ENCODE data around the gene PUS7.

PUS7 gene

DNA sequence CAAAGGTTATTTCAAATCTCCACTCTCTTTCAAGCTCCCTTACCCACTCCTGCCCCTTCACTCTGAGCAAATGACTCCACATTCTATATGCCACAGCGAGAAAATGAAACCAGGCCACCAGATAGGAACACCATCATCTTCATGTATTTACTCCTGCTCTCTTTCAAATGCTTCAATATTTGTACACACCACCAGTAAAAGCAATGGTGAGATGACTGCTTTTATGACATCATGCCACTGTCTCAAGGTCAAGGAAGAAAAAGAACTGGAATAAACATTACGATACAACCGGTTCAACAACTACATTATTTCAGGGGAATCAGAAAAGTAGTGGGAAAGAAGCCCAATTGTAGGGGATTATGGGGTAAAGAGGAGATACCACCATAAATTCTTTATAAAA, 32.7 kb downstream of the PUS7 start:
- no peak for DNase-seq (ENCODE audit: low read depth)

DNA sequence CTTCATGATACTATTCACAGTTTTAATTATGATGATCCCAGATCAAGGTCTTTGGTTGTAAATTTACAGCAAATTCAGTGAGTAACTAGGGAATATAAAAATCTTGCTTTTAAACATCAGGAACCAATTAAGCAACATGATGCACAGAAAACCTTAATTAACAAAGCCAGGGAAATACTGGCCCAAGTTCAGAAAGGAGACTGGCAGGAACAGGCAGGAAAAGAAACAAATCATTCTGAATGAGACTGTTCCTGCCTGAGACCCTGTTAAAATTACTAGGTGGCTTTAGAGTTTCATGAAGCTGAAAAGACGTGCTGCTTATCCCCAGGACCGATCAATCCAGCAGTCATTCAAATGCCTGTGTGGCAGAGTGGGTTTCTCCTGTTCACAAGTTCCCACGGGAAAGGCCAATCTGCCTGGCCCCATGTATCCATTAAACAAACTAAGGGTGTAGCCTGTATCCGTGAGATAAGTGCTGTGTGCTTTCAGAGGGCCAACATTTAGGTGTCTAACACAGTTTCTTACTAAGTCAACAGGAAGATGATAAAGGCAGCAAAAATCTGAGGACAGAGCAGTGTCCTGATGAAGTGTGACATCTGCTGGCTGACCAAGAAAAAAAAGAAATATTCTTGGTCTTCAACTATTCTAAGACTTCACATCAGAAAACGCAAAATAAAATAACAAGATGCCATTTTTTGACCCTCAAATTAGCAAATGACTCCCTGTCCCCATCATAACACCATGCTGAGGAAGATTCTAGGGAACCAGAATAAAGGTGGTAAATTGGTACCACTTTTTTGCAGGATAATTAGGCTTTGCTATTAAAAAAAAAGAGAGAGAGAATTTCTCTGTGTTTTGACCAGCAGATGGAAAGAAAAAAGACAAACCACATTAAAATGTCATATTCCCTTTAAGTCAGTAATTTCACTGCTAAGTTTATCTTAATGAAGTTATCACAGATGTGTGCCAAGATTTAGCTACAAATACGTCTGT, 34.2 kb downstream of the PUS7 start:
- TF ChIP-seq, protein P1, sequence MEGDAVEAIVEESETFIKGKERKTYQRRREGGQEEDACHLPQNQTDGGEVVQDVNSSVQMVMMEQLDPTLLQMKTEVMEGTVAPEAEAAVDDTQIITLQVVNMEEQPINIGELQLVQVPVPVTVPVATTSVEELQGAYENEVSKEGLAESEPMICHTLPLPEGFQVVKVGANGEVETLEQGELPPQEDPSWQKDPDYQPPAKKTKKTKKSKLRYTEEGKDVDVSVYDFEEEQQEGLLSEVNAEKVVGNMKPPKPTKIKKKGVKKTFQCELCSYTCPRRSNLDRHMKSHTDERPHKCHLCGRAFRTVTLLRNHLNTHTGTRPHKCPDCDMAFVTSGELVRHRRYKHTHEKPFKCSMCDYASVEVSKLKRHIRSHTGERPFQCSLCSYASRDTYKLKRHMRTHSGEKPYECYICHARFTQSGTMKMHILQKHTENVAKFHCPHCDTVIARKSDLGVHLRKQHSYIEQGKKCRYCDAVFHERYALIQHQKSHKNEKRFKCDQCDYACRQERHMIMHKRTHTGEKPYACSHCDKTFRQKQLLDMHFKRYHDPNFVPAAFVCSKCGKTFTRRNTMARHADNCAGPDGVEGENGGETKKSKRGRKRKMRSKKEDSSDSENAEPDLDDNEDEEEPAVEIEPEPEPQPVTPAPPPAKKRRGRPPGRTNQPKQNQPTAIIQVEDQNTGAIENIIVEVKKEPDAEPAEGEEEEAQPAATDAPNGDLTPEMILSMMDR (IDR thresholded peaks at IDR 0.05; ENCODE audit: low read depth, low read length): peak; percentile 1
- TF ChIP-seq POLR2A (IDR thresholded peaks at IDR 0.05; ENCODE audit: extremely low read depth, insufficient read length): no peak
- peak; percentile 46 for DNase-seq (ENCODE audit: low read depth)
- H3K4me3 ChIP-seq (ENCODE audit: low read depth, low read length): no peak overlapping the region

More for the DNA sequence above, 32.7 kb downstream of the PUS7 start:
- H3K4me3 ChIP-seq (ENCODE audit: low read depth, low read length): no peak overlapping the region
- TF ChIP-seq MAX (IDR thresholded peaks at IDR 0.05; ENCODE audit: low read depth, low read length): no peak
- TF ChIP-seq MYC (IDR thresholded peaks at IDR 0.05; ENCODE audit: low read depth, low read length): no peak
- TF ChIP-seq, protein P1 (IDR thresholded peaks at IDR 0.05; ENCODE audit: low read depth, low read length): no peak
- TF ChIP-seq POLR2A (IDR thresholded peaks at IDR 0.05; ENCODE audit: extremely low read depth, insufficient read length): no peak

DNA sequence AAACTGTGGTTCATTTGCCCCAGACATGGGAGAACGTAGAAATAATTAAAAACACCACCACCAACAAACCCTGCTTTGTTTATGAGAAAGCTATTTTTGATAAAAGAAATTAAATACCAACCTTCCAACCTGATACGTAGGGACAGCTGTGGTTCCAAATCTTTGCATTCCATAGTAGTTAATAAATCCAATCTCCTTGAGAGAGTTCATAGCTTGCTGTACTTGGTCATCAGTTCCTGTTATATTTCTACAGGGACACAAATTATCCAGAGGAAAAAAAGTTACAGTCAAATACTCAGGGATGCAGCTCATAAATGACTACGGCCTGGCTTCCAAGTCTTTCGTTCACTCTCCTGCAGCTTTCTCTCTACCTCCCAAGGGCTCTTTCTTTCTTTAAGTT, 41.1 kb downstream of the PUS7 start:
- TF ChIP-seq POLR2A (IDR thresholded peaks at IDR 0.05; ENCODE audit: extremely low read depth, insufficient read length) (no peak), MAX (IDR thresholded peaks at IDR 0.05; ENCODE audit: low read depth, low read length) (no peak), MYC (IDR thresholded peaks at IDR 0.05; ENCODE audit: low read depth, low read length) (no peak)
- TF ChIP-seq, protein P1 (IDR thresholded peaks at IDR 0.05; ENCODE audit: low read depth, low read length): no peak
- DNase-seq (ENCODE audit: low read depth): no peak
- H3K4me3 ChIP-seq (ENCODE audit: low read depth, low read length): no peak overlapping the region

DNA sequence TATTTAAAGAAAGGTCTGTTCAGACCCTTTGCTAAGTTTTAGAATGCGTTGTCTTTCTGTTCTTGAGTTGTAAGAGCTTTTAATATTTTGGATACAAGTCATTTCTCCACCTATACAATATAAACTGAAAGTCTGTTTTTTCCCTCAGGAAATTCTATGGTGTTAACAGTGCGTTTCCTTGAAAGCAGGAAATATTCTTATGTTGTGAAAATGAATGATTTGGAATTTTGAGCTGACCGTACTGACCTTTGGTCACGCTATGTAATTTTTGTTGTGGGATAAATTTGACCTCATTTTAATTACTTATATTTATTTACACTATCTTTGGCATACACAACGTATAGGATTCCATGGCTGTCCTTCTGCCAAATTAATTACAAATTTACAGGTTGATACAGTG, 43.5 kb downstream of the PUS7 start:
- TF ChIP-seq MYC (IDR thresholded peaks at IDR 0.05; ENCODE audit: low read depth, low read length): no peak
- TF ChIP-seq, protein P1 (IDR thresholded peaks at IDR 0.05; ENCODE audit: low read depth, low read length): no peak
- no peak overlapping the region for H3K4me3 ChIP-seq (ENCODE audit: low read depth, low read length)
- DNase-seq (ENCODE audit: low read depth): no peak

DNA sequence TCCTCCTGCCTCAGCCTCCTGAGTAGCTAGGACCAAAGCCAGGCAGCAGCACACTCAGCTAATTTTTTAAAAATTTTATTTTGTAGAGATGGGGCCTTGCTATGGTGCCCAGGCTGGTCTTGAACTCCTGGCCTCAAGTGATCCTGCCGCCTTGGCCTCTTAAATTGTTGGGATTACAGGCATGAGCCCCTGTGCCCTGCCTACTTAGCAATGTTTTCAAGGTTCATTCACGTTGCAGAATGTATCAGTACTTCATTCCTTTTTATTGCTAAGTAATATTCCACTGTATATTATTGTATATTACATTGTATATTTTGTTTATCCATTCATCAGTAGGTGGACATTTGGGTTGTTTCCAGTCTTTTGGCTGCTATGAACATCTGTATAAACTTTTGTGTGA, 44.2 kb downstream of the PUS7 start:
- H3K4me3 ChIP-seq (ENCODE audit: low read depth, low read length): no peak overlapping the region
- TF ChIP-seq MYC (IDR thresholded peaks at IDR 0.05; ENCODE audit: low read depth, low read length): no peak
- TF ChIP-seq, protein P1 (IDR thresholded peaks at IDR 0.05; ENCODE audit: low read depth, low read length): no peak
- no peak for TF ChIP-seq MAX (IDR thresholded peaks at IDR 0.05; ENCODE audit: low read depth, low read length)
- no peak for TF ChIP-seq POLR2A (IDR thresholded peaks at IDR 0.05; ENCODE audit: extremely low read depth, insufficient read length)
- no peak for DNase-seq (ENCODE audit: low read depth)

GRCh38 chr7:105474045-105474444, 48.0 kb downstream of the PUS7 start:
- DNase-seq (ENCODE audit: low read depth): no peak
- no peak overlapping the region for H3K4me3 ChIP-seq (ENCODE audit: low read depth, low read length)
- TF ChIP-seq MYC (IDR thresholded peaks at IDR 0.05; ENCODE audit: low read depth, low read length) (no peak), POLR2A (IDR thresholded peaks at IDR 0.05; ENCODE audit: extremely low read depth, insufficient read length) (no peak), MAX (IDR thresholded peaks at IDR 0.05; ENCODE audit: low read depth, low read length) (no peak)
- TF ChIP-seq, protein P1 (IDR thresholded peaks at IDR 0.05; ENCODE audit: low read depth, low read length): no peak

All from NB4 (cell line).